Stimulated activated CD8-positive, alpha-beta memory T cell treated with anti-CD3 and anti-CD28 coated beads, Interleukin-7, amount 100 ng/mL, for 4 hours (primary cell): Measurements from ENCODE around the gene KRT80.

Experiments
- DNase-seq, 2 donors: peaks; one replicate each; pipeline ENCODE4 v3.0.0-alpha.2; 2020; ENCODE audit warnings: low read depth in 2 of 2

Gene KRT80

GRCh38 chr12:52198454-52199215 lies 6.8 kb upstream of the KRT80 start:
- DNase-seq, result no peak

DNA sequence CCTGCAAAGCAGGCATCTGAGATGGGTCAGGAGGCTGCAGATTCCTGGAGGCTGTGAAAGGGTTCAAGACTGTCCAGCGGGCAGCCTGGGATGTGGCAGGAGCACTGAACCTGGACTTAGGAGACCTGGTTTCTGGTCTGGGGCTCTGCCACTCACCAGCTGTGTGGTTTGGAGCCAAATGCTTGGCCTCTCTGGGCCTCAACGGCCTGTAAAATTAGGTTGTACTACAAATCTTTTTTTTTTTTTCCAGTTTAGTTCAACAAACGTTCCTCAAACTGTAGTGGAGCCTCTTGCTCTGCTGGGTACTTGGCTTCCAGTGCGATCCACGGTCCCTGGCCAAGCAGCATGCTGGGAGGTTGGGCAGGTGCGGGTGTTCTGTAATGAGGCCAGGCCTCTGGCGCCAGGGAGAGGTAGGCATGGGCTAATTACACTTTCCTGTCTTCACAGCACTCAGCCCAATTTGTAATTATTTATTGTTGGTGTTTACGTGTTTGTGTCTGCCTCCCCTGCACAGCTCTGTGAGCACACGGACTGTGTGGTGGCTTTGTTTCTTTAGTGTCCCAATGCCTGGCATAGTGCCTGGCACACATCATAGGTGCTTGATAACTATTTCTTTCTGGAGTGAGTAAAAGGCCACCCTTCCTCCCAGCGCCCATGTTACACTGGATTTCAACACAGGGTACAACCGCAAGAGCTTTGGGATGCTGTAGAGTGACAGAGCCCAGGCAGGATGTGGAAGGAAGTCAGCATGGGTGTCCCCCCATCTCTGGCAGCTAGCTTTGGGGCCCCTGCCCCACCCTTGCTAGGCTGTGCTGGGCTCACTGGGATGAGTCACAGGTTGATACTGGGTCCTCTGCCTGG lies 5.8 kb upstream of the KRT80 start:
- DNase-seq, result no peak

DNA sequence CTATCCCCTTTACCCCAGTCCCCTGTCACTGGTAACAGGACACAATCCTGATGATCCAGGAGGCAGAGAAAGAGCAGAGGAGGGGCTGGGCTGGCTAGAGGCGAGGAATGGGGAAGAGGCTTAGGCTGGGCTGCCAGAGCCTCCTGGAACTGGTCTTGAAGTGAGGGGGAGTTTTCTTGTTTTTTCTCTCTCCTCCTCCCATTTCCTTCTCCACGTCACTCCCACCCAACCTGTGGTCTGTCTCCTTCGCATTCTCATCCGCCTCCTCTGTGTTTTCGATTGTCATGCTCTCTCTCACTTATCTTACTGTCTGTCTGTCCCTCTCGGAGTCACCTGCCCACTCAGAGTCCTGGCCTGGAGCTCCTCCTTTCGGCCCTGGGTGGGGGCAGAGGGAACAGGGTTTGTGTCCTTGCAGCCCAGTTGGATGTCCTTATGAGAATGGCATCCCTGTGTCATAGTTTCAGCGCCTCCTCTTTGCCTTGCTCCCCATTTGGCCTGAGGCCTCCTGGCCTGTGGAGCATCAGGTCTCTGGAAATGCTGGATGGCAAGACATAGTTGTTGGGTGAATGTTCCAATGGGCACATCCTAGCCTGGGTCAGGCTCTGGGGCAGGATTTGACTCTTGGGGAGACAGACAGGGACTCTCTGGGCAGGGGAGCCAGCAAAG lies 3.4 kb upstream of the KRT80 start:
- DNase-seq, result no peak

- DNase-seq, result no peak
These were observed 2.2 kb upstream of the KRT80 start for GRCh38 chr12:52193991-52194390.

DNA sequence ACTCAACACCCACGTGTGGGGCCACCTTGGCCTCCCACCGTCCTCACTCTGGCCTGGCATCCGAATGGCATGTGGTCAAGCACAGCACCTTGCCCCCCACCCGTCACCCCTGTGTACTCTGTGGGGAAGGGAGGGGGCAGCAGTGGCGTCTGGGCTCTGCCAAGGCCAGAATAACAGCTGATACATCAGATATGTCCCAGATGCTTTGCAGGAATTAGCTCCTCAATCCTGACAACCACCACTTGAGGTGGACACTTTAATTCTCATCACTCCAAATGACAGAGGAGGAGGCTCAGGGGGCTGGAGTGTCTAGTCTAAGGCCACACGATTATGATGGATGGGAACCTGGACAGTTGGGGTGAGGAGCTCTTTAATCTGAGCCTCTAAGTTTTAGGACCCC lies 1.7 kb upstream of the KRT80 start:
- DNase-seq, result no peak

DNA sequence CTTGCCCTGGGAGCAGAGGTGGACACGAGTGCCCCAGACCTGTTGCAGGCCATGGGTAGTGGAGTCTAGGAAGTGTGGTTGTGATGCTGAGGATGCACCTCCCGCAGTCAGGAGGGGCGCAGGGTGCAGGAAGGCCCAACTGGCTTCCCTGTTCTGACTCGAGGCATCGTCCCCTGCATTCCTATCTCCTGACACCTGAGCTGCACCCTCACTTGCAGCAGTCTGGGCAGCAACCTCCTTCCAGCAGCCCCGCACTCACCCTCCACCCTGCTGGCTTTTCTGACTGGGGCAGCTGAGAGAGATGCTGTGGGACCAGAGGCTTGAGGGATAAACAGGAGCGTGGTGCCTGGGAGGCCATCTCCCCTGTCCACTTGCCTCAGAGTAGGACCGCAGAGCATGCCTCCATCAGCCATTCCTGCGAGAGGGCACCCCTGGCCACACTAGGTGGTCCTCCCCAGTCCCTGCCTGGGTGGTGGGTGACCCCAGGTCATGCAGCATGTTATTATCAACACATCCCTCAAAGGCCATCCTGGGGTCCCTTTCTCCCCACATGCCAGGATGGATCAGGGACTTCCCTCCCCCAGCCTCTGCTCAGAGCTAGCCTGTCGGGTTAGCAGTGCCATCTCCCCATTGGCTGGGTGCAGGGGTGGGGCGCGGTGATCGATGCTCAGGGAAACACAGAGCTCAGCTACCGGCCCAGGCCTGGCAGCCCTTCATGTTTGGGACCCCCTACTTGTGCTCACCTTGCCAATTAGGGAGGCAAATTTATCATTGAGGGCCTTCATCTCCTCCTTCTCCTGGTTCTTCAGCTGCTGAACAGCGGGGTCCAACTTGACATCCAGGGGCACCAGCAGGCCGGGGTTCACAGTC lies 719 bp downstream of the KRT80 start:
- DNase-seq, result no peak

DNA sequence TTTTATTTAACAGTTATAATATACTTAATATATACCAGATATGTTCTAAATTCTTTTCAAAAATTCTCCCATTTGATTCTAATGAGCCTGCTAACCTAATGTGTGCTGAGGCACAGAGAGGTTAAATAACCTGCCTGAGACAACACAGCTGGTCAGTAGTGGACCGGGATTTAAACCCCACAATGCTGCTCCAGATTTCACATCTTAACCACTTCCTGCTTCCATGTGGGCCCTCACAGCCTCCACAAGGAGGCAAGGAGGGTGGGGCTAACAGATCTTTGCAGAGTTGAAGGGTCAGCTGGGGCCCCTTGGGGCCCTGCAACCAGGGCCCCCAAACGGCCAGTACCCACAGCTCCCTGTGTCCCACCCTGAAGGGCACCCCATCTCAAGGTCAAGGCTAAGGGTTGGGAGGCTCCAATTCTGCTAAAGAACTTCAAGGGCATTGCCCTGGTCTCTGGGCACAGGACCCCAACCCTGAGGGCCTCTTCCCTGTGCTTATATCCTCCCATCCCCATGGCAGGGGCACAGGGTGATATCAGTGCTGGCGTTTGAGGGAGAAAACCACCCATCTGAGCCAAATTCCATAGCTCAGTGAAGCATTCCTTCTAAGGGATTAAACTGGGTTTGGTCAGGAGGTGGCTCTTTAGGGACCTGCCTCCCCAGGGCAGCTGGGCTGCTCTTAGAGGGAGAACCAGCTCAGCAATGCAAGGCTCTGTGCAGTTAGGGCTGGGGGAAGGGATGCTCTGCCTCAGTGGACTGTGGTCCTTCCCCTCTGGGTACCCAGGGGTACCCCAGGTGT lies 2.2 kb downstream of the KRT80 start:
- no peak for DNase-seq

DNA sequence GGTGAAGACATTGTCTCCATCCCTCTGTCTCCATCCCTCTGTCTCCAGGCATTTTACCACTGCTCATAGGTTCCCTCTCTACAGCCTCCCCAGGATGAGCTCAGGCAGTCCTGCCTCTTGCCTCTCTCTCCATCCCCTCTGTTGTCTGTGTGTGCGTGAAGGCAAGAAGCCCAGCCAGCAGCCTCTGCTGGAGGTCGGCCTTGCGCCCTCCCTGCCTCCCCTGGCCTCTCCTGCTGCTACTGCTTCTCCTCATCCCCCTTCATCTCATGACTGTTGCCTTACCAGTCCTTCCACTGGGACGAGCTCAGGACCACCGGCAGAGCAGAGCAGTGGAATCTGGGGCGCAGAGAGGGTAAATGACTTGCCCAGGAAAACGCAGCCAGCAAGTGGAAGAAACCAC lies 3.2 kb downstream of the KRT80 start:
- DNase-seq, result no peak

GRCh38 chr12:52187640-52188039 lies 4.2 kb downstream of the KRT80 start:
- DNase-seq, result no peak

DNA sequence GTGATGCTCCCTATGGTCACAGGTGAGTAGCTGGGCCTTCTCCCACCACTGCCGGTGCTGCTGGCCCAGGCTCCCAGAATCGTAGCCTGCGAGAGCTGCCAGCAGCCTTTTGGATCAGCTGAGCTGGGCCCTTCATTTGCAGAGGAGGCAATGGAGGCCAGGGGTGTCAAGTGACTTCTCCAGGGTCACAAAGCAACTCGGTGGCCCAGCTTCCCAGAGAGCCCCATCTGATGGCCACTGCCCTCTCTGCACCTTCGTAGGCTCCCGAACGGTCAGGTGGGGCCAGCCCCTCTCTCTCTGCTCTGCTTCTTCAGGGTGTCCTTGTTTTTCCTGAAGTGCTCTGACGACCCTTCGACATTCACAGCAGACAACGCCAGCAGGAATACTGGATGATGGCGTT lies 4.6 kb downstream of the KRT80 start:
- DNase-seq, result no peak

- no peak for DNase-seq
These were observed 5.5 kb downstream of the KRT80 start for GRCh38 chr12:52186118-52186840.

DNA sequence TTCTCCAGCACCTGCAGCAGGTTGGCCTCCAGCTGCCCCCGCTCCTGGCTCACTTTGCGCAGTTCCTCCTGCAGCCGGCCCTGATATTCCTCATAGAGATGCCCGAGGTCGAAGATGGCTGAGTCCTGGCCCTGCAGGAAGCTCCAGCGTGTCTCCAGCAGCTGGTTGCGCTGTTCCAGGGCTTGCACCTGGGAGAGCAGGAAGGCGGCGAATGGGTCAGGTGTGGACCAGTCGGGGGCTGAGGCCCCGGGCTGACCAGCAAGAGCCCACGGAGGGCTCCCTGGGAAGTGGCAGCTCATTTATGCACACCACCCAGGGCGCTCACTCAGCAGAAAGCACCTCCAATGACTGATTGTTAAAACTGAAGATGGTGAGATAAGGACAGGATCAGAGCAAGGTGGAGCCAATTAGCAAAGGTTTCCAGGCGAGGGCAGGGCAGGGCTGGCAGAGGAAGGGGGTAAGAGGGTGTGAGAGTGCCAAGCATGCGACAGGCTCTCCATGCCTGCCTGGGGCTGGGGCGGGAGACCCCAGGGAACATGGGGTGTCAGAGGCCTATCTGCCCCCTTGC lies 6.3 kb downstream of the KRT80 start:
- DNase-seq, result no peak

DNA sequence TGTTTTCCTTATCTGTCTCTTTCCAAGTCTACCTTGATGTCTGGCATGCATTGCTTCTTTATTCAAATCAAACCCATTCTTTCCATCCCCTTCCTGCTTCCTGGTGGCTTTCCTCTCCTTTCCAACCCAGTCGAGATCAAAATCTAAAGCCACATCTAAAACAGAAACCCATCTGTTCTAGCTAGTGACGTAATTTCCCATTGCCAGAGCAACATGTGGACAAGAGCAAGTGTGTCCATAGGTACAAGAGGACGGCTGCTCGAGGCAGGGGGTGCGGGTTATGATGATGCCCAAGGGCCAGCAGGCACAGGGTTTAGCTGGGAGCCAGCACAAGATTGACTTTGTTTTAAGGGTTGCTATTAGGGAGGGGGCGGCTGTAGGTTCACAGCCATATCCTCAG lies 7.0 kb downstream of the KRT80 start:
- DNase-seq, result no peak

GRCh38 chr12:52183971-52184370 lies 7.8 kb downstream of the KRT80 start:
- no peak for DNase-seq

GRCh38 chr12:52183544-52183910 lies 8.3 kb downstream of the KRT80 start:
- DNase-seq, result no peak

DNA sequence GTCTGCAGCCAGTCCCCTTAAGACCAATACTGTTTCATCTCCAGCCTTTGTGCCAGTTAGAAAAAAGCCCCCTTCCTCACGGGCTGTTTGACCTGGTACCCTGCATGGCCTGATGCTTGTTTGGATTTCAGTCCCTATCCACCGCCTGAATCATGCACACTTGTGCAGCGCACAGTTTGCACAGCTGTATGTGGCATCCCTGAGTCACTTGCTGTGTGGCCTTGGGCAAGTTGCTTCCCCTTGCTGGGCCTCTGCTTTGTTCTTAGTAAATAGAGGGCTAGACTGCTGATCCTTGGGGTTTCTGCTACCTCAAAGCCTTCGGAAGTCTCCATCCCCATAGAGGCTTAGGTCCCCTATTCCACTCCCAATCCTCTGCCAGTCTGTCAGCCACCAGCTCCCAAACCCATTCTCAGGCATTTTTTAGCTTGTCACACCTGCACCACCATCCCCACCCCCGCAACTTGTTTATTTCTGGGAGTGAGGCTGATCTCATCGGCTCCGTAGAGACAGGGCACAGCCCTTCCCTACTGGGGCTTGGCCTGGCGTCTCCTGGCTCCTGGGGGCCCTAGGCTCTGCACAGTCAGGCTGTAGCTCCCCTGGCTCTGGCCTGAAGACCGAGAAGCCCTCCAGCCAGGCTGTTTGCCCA lies 8.8 kb downstream of the KRT80 start:
- no peak for DNase-seq

DNA sequence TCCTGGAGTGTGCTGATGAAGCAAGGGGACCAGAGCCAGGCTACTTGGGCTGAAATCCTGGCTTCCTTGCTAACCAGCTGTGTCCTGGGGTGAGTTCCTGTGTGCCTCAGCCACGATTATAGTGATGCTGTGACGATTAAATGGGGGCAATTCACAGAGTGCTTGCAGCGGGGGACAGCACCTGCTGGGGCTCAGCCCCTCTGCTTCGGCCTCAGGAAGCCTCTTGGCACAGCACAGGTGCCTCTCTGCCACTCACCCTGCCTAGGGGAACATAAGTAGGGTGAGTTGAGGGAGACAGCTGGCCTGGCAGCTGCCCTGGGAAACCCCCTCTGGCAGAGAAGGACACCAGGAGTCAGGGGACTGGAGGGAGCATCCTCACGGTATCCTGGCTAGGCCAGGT lies 9.4 kb downstream of the KRT80 start:
- no peak for DNase-seq

DNA sequence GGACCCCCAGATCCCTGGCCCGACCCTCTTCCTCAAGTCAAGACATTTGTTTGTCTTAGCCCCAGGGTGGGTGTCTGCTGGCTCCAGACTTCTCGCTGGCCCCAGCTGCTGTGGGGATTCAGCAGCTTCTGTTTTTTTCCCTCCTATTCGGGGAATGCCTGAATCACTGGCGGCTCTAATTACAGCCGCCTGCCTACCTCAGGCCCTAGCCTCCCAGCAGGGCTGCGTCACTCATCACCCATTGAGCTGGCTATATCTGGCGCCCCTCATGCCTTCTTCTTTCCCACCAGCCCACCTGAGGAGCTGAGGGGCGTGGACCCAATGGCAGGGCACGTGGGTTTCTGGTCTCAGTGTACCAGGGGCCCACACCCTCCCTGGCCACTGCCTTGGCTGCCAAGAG lies 10.1 kb downstream of the KRT80 start:
- no peak for DNase-seq

- no peak for DNase-seq
These were observed 10.7 kb downstream of the KRT80 start for GRCh38 chr12:52180971-52181628.
